Measurements from ENCODE around the gene LASP1NB.

LASP1NB gene

DNA sequence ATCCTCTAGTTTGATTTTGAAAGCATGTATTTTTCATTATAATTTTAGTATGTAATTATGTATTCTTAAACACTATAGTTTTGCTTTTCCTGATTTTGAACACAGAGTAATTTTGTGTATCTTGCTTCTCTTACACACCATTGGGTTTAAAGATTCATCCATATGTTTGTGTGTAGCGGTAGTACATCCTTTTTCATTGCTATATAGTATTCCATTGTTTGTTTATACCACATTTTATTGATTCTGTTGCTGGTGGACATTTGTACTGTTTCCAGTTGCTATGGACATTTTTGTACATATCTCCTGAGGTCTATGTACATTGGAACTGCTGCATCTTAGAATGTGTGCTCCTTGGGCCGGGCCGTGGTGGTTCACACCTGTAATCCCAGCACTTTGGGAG is 20.5 kb upstream of the LASP1NB start:
- Histone ChIP-seq H3K36me3 (replicated peaks in 1 of 2; ENCODE audit: control insufficient read depth in 1 of 2, insufficient read depth in 2 of 2, low read length in 1 of 2) (peaks cover 13 to 37% of the 10 kb centered on the region in 2 experiments), H3K9me2 (no peaks in the 10 kb centered on the region), H3K4me2 (no peak overlapping the region), H3F3A (replicated peaks; ENCODE audit: insufficient read depth) (peaks cover 19% of the 10 kb centered on the region), H3K27me3 (ENCODE audit: insufficient read depth) (no peaks in the 10 kb centered on the region), H3K79me2 (ENCODE audit: insufficient read depth) (peaks cover 89% of the 10 kb centered on the region), H2AFZ (ENCODE audit: low read depth) (no peak overlapping the region), H3K4me1 (ENCODE audit: control insufficient read depth in 1 of 2, insufficient read depth in 2 of 2, low read depth in 1 of 2, low read length in 1 of 2) (peaks cover 11 to 17% of the 10 kb centered on the region in 2 experiments; a peak in 1 of 4 replicates), H3K9me3 (no peaks in the 10 kb centered on the region), H3K9ac (no peak overlapping the region), H3K4me3 (ENCODE audit: low read depth in 2 of 2, low read length in 1 of 2) (no peak overlapping the region), H4K20me1 (ENCODE audit: insufficient read depth) (peaks cover 95% of the 10 kb centered on the region), H3K27ac (ENCODE audit: low read depth in 2 of 2, low read length in 1 of 2) (no peak overlapping the region)
- TF ChIP-seq, protein P1, sequence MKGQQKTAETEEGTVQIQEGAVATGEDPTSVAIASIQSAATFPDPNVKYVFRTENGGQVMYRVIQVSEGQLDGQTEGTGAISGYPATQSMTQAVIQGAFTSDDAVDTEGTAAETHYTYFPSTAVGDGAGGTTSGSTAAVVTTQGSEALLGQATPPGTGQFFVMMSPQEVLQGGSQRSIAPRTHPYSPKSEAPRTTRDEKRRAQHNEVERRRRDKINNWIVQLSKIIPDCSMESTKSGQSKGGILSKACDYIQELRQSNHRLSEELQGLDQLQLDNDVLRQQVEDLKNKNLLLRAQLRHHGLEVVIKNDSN (IDR thresholded peaks at IDR 0.05; ENCODE audit: borderline replicate concordance, low read depth), result no peak
- TF ChIP-seq MEF2A (IDR thresholded peaks at IDR 0.05; ENCODE audit: borderline replicate concordance, low read depth), result no peak
- no peak for TF ChIP-seq MXI1 (IDR thresholded peaks at IDR 0.05; ENCODE audit: low read depth, low read length)
- TF ChIP-seq FOXJ3 (CRISPR knock-in tag; IDR thresholded peaks at IDR 0.05), result no peak
- TF ChIP-seq, protein P2, sequence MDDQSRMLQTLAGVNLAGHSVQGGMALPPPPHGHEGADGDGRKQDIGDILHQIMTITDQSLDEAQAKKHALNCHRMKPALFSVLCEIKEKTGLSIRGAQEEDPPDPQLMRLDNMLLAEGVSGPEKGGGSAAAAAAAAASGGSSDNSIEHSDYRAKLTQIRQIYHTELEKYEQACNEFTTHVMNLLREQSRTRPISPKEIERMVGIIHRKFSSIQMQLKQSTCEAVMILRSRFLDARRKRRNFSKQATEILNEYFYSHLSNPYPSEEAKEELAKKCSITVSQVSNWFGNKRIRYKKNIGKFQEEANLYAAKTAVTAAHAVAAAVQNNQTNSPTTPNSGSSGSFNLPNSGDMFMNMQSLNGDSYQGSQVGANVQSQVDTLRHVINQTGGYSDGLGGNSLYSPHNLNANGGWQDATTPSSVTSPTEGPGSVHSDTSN (IDR thresholded peaks at IDR 0.05), result no peak
- no peak for TF ChIP-seq ELF1 (IDR thresholded peaks at IDR 0.05)
- no peak for TF ChIP-seq RFX5 (IDR thresholded peaks at IDR 0.05; ENCODE audit: low read length)
- TF ChIP-seq, protein P3, sequence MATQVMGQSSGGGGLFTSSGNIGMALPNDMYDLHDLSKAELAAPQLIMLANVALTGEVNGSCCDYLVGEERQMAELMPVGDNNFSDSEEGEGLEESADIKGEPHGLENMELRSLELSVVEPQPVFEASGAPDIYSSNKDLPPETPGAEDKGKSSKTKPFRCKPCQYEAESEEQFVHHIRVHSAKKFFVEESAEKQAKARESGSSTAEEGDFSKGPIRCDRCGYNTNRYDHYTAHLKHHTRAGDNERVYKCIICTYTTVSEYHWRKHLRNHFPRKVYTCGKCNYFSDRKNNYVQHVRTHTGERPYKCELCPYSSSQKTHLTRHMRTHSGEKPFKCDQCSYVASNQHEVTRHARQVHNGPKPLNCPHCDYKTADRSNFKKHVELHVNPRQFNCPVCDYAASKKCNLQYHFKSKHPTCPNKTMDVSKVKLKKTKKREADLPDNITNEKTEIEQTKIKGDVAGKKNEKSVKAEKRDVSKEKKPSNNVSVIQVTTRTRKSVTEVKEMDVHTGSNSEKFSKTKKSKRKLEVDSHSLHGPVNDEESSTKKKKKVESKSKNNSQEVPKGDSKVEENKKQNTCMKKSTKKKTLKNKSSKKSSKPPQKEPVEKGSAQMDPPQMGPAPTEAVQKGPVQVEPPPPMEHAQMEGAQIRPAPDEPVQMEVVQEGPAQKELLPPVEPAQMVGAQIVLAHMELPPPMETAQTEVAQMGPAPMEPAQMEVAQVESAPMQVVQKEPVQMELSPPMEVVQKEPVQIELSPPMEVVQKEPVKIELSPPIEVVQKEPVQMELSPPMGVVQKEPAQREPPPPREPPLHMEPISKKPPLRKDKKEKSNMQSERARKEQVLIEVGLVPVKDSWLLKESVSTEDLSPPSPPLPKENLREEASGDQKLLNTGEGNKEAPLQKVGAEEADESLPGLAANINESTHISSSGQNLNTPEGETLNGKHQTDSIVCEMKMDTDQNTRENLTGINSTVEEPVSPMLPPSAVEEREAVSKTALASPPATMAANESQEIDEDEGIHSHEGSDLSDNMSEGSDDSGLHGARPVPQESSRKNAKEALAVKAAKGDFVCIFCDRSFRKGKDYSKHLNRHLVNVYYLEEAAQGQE (IDR thresholded peaks at IDR 0.05; ENCODE audit: low read depth, low read length), result no peak
- TF ChIP-seq GABPA (IDR thresholded peaks at IDR 0.05; ENCODE audit: low read depth), result no peak
- TF ChIP-seq RXRA (IDR thresholded peaks at IDR 0.05; ENCODE audit: borderline replicate concordance, low read depth), result no peak
- 98% methylated on average over 3 of the region's 3 CpGs for WGBS (ENCODE audit: low lambda C conversion rate)
- DNase-seq, result no peak
- ChIA-PET CTCF (no interaction called here), POLR2A (no interaction called here)

DNA sequence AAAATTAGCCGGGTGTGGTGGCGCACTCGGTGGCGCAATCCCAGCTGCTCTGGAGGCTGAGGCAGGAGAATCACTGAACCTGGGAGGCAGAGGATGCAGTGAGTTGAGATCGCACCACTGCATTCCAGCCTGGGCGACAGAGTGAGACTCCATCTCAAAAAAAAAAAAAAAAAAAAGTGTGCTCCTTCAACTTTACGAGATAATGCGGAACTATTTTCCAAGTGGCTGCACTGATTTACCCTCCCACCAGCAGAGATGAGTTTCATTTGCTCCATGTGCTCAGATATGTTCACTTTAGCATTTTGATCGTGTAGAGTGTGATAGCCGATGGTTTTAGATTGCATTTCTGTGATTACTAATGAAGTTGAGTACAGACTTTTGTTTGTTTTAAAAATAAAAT is 20.0 kb upstream of the LASP1NB start:
- Histone ChIP-seq H3K4me1 (ENCODE audit: control insufficient read depth in 1 of 2, insufficient read depth in 2 of 2, low read depth in 1 of 2, low read length in 1 of 2) (peaks cover 11 to 17% of the 10 kb centered on the region in 2 experiments; a peak in 1 of 4 replicates), H3K9me2 (no peaks in the 10 kb centered on the region), H2AFZ (ENCODE audit: low read depth) (no peak overlapping the region), H3K4me2 (no peak overlapping the region), H3K79me2 (ENCODE audit: insufficient read depth) (peaks cover 94% of the 10 kb centered on the region), H4K20me1 (ENCODE audit: insufficient read depth) (peaks cover 97% of the 10 kb centered on the region), H3K4me3 (ENCODE audit: low read depth in 2 of 2, low read length in 1 of 2) (no peak overlapping the region), H3F3A (replicated peaks; ENCODE audit: insufficient read depth) (peaks cover 19% of the 10 kb centered on the region), H3K36me3 (replicated peaks in 1 of 2; ENCODE audit: control insufficient read depth in 1 of 2, insufficient read depth in 2 of 2, low read length in 1 of 2) (peaks cover 13 to 37% of the 10 kb centered on the region in 2 experiments), H3K27ac (ENCODE audit: low read depth in 2 of 2, low read length in 1 of 2) (no peak overlapping the region), H3K27me3 (ENCODE audit: insufficient read depth) (no peaks in the 10 kb centered on the region), H3K9me3 (no peaks in the 10 kb centered on the region), H3K9ac (no peak overlapping the region)
- 96% methylated on average over 10 of the region's 10 CpGs for WGBS (ENCODE audit: low lambda C conversion rate)
- TF ChIP-seq FOXJ3 (CRISPR knock-in tag; IDR thresholded peaks at IDR 0.05), result no peak
- TF ChIP-seq, protein P3 (IDR thresholded peaks at IDR 0.05; ENCODE audit: low read depth, low read length), result no peak
- POLR2A ChIA-PET, result no interaction called here
- CTCF ChIA-PET, result no interaction called here
- no peak for DNase-seq

Measured in SK-N-SH (cell line).